ENCODE measurements around the gene ANKRD33.

The ANKRD33 gene, protein sequence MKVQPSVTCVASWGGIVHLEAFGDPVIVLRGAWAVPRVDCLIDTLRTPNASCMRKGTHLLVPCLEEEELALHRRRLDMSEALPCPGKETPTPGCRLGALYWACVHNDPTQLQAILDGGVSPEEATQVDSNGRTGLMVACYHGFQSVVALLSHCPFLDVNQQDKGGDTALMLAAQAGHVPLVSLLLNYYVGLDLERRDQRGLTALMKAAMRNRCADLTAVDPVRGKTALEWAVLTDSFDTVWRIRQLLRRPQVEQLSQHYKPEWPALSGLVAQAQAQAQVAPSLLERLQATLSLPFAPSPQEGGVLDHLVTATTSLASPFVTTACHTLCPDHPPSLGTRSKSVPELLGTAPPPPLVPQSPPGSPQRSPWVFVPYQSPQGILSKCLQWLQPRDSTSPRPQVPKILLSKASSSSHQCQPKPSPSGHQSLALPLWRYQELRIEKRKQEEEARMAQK

DNA sequence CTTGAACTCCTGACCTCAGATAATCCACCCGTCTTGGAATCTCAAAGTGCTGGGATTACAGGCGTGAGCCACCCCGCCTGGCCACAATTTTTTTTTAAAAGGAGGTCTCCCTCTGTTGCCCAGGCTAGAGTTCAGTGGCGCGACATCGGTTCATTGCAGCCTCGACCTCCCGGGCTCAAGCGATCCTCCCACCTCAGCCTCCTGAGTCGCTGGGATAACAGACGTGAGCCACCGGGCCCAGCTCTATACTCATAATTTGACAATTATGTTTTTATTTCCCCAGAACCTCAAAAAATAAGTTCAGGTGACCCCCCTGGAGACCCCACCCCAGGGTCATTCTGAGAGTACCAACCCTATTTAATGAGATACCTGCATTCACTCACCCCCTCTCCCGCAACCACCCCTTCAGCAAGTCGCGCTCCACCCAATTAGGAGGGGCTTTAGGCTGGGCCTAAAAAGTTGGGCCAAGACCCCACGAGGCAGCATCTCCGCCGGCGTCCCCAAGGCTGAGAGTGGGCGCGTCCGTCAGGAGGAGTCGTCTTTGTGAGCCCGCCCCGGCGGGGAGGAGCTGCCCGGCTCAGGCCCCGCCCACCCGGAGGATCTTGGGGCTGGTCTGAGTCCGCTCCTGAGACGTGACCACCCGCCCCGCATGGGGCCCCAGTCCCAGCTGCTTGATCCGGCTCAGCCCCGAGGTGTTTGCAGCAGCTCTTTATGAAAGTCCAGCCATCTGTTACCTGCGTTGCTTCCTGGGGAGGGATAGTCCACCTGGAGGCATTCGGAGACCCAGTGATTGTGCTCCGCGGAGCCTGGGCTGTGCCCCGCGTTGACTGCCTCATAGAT lies at the start of gene ANKRD33:
ANKRD33 (plus strand) TSS at position 628 of the 840 bp plus-strand sequence; CDS start at position 712, 84 bp downstream.
- DNase-seq (ENCODE audit: low spot score), result no peak

DNA sequence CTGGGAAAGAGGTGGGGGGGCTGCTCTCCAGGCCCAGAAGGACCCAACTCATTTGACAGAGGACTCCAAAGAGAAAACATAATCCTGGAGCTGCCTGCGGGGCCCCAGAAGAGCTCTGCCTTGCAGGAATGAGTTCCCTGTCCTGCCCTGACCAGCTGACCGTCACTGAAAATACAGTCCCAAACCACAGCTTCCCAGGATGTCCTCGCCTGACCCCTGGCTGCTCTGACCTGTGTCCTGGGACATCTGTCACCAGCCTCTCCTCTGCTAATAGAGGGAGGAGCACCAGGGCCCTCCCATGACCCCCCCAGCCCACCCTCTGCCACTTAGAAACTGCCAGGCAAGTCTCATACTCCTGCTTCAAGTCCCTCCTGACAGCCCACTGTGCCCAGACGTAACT lies 49.1 kb upstream of the ANKRD33 start:
- no peak for DNase-seq (ENCODE audit: low spot score)

GRCh38 chr12:51839310-51839947 lies 48.5 kb upstream of the ANKRD33 start:
- no peak for DNase-seq (ENCODE audit: low spot score)

GRCh38 chr12:51840966-51841365 lies 46.9 kb upstream of the ANKRD33 start:
- no peak for DNase-seq (ENCODE audit: low spot score)

GRCh38 chr12:51841727-51842126 lies 46.2 kb upstream of the ANKRD33 start:
- no peak for DNase-seq (ENCODE audit: low spot score)

GRCh38 chr12:51844854-51845253 lies 43.0 kb upstream of the ANKRD33 start:
- no peak for DNase-seq (ENCODE audit: low spot score)

DNA sequence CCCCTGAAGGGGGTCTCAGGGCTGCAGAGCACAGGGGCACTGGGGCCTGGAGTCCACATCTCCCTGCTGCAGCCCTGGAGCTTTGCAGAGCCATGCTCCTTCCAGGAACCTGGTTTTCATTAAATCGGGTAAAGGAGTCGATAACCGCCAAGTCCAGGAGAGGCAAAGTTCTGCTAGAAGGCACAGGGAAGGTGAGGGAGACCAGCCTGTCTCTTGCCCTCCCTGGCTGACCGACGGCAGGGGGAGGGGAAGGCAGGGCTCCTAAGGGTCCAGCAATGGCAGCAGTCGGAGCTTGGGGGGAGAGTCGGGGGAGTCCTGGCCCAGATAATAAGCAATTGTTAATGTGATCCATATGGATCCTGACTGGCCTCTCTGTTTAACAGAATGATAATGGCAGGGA lies 42.4 kb upstream of the ANKRD33 start:
- DNase-seq (ENCODE audit: low spot score), result no peak

- DNase-seq (ENCODE audit: low spot score), result no peak
Observed at GRCh38 chr12:51846271-51846691, 41.6 kb upstream of the ANKRD33 start.

GRCh38 chr12:51846911-51847642 lies 40.8 kb upstream of the ANKRD33 start:
- DNase-seq (ENCODE audit: low spot score), result no peak

DNA sequence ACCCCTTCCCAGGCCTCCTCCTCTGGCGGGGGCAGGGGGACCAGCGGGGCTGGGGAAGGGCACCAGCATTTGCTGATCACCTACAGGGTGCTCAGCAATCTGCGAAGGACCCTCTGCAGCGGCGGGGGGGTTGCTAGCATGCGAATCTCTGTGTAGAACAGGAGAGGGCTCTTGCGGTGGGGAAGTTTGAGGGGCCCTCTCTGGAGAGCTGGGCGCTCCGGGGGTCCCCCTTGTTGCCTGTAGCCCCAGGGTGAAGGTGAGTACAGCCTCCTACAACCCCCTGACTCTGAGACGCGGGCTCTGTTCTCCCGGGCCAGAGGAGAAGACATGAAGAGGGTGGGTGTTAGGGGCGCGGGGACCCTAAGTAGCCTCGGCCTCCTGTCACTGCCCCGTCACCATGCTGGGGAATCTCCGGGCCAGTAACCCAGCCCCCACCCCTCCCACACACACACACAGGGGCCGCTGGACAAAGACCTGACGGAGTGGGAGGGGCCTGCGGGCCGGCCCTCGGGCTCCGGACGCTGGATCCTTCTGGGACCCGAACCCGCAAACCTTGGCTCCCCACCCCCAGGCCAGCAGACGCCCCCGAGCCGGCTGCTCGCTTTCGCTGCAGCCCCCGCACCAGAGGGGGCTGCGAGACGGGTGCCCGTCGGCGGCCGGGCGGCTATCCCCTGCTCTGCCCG lies 40.1 kb upstream of the ANKRD33 start:
- no peak for DNase-seq (ENCODE audit: low spot score)

DNA sequence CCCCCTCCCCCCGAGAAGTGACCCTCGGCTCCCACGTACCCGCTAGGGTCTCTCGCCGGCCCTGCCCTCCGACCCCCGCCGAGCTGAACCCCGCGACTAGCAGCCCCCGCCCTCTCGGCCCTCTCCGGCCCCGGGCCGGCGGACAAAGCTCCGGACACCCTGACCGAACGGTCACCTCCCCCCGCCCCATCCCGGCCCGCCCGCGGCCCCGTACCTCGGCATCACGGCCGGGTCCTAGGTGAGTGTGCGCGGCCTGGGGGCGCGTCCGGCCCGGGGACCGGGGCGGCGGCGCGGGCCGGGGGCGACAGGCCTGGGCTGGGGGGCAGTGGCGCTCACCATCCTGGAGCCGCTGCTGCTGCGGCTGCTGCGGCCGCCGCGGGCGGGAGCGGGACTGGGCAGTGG lies 39.6 kb upstream of the ANKRD33 start, which contains the start of gene FIGNL2:
FIGNL2 (minus strand) TSS at position 393 of the 402 bp plus-strand sequence. CDS start 26,305 bp downstream, outside the sequence.
- no peak for DNase-seq (ENCODE audit: low spot score)

- DNase-seq (ENCODE audit: low spot score), result no peak
Observed at GRCh38 chr12:51848841-51849735, 38.8 kb upstream of the ANKRD33 start.

DNA sequence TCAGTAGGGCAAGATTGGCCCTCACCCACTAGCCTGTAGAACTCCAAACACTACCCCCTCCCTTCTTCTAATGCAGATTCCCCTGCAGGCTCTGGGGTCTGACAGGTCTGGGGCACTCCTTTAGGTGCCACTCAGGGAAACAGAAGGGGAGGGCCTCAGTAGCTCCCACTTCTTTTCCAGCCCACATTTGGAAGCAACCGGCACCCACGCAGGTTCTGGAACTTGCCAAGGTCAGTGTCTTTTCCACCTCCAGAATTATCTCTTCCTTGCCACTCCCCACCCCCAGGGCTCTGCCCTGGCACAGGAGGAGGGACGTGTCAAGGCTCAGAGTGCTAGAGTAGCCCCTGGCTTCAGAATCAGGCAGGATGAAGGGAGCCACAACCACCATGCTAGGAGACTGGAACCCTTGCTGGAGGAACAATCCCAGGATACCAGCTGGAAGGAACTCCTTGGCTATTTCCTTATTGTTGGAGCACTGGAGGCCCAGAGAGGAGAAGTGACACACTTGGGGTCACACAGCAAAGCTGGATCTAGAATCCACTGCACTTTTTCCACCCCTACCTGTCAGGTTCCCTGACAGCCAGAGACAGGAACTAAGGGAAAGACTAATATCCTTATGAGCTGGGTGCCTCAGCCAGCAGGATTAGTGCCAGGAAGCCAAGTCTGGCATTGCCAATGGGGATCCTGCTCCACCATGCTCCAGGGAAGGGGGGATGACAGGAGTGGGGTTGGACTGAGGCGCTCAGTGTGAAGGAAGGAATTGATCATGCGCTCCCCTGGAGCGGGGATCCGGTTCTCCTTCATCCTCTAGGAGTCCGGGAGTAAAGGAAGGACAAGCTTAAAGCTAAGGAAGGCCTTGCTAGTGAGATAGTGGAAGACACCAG lies 37.6 kb upstream of the ANKRD33 start:
- no peak for DNase-seq (ENCODE audit: low spot score)

- no peak for DNase-seq (ENCODE audit: low spot score)
Observed at GRCh38 chr12:51850965-51851299, 37.0 kb upstream of the ANKRD33 start.

DNA sequence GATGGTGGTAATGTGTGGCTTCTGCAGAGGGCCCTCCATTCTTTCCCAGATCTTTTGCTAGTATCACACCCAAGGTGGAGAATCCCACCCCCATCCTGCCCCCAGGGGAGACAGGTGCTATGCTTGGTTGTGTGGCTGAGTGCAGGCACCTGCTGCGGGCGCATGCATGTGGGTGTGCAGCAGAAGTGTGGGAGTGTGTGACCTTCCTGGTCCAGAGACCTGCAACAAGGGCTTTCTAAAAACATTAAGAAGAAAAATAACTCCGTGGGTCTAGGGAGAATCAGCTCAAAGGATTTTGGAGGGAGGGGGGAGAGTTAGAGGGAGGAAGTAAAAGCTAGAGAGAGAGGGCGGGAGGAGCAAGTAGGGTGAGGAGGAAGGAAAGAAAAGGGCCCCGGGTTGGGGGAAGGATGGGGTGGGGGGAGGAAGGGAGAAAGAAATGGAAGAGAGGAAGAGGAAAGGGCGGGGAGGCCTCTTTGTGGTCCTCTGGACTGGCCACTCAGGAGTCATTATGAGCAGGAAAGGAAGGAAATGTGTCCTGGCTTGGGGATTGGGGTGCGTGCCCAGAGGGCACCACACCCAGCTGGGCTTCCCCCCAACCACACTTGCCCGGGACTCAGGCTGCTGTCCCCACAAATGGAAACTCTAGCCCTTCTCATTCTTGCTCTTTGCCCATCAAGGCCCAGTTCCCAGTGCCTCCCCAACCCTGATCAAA lies 36.3 kb upstream of the ANKRD33 start:
- no peak for DNase-seq (ENCODE audit: low spot score)

DNA sequence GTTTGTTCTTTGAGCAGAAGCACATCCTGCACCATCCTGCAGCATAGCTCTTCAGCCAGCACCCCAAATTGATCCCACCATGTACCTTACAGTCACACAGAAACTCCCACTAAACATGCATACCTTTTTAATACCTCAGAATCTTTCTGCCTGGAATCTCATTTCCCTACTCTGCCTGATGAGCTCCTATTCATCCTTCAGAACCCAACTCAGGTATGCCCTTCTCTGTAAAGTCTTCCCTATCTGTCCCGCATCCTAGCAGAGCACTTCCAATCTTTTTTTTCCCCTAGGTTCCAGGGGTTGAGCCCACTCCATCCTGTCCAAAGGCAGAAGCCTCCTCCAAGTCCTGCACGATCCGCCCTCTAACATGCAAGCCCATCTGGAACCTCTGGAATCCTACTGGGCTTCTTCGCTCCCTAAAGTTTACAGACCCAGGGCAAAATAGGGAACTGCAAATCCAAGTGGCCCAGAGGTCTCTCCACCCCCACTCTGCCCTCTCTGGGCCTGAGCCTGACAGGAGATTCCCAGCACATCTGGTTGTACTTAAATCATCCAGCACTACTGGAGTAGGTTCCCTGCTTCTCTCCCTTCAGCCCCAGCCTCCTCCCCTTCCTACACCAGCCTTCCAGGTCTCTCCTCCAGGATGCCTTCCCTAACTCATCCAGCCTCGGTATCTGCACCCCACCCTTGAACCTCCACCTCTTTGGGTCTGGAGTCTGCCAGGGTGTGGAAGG lies 35.3 kb upstream of the ANKRD33 start:
- no peak for DNase-seq (ENCODE audit: low spot score)

- no peak for DNase-seq (ENCODE audit: low spot score)
Observed at GRCh38 chr12:51855586-51856428, 32.1 kb upstream of the ANKRD33 start.
